RPMI8226 (cell line): ENCODE data around the gene SLC22A31.
"Not testable (repeated sequence)": the region's sequence is repeated elsewhere in the genome, so short reads cannot be mapped to it uniquely, and the experiment has no call there.

Experiments used
- DNase-seq: peaks from one replicate; pipeline ENCODE4 v3.0.0-alpha.2; 2015

Gene SLC22A31

GRCh38 chr16:89192956-89193575 lies 7.3 kb downstream of the SLC22A31 start:
- DNase-seq, result peak; percentile 58

- peak; percentile 85 for DNase-seq
Measured at GRCh38 chr16:89192186-89192955, 8.0 kb downstream of the SLC22A31 start.

GRCh38 chr16:89191901-89192185 lies 8.5 kb downstream of the SLC22A31 start:
- no peak for DNase-seq

- DNase-seq, result no peak
Measured at GRCh38 chr16:89191033-89191900, 9.1 kb downstream of the SLC22A31 start.

- no peak for DNase-seq
Measured at GRCh38 chr16:89190150-89190958, 10.0 kb downstream of the SLC22A31 start.

GRCh38 chr16:89189358-89190025 lies 10.8 kb downstream of the SLC22A31 start:
- no peak for DNase-seq

GRCh38 chr16:89188471-89189357 lies 11.6 kb downstream of the SLC22A31 start:
- not testable (repeated sequence) for DNase-seq

GRCh38 chr16:89187770-89188392 lies 12.5 kb downstream of the SLC22A31 start:
- no peak for DNase-seq

- DNase-seq, result peak; percentile 40
Measured at GRCh38 chr16:89187032-89187769, 13.1 kb downstream of the SLC22A31 start.

- DNase-seq, result not testable (repeated sequence)
Measured at GRCh38 chr16:89186593-89187031, 13.7 kb downstream of the SLC22A31 start.

- DNase-seq, result not testable (repeated sequence)
Measured at GRCh38 chr16:89185887-89186592, 14.3 kb downstream of the SLC22A31 start.

GRCh38 chr16:89184933-89185794 lies 15.2 kb downstream of the SLC22A31 start:
- no peak for DNase-seq

- DNase-seq, result no peak
Measured at GRCh38 chr16:89184677-89184932, 15.7 kb downstream of the SLC22A31 start.

GRCh38 chr16:89183975-89184676 lies 16.2 kb downstream of the SLC22A31 start:
- no peak for DNase-seq

- no peak for DNase-seq
Measured at GRCh38 chr16:89183463-89183862, 16.9 kb downstream of the SLC22A31 start.

GRCh38 chr16:89179656-89180315 lies 20.6 kb downstream of the SLC22A31 start:
- no peak for DNase-seq

- no peak for DNase-seq
Measured at GRCh38 chr16:89179148-89179484, 21.2 kb downstream of the SLC22A31 start.
